NB4 (cell line): ENCODE data around the gene FNDC5.

Experiments used
- DNase-seq: peaks from one replicate; pipeline ENCODE4 v3.0.0; 2010; ENCODE audit warnings: low read depth
- H3K4me3 ChIP-seq: one replicate; pipeline ENCODE4 v1.5.1; 2011; ENCODE audit warnings: mild to moderate bottlenecking, low read depth, low read length, moderate library complexity
- CTCF ChIP-seq: IDR thresholded peaks from one replicate; pipeline ENCODE4 v1.5.1; 2012; ENCODE audit warnings: low read depth, low read length
- MAX ChIP-seq: IDR thresholded peaks from 2 replicates; pipeline ENCODE4 v1.6.1; 2011; ENCODE audit warnings: low read depth, low read length
- MYC ChIP-seq: IDR thresholded peaks from 2 replicates; pipeline ENCODE4 v1.6.1; 2011; ENCODE audit warnings: low read depth, low read length
- POLR2A ChIP-seq: IDR thresholded peaks from 2 replicates; pipeline ENCODE4 v1.6.1; 2011; ENCODE audit warnings: mild to moderate bottlenecking; ENCODE audit not compliant: insufficient read length; ENCODE audit errors: extremely low read depth

FNDC5 gene

GRCh38 chr1:32830092-32830852 lies 40.4 kb downstream of the FNDC5 start:
- no peak for TF ChIP-seq POLR2A
- TF ChIP-seq CTCF, result no peak
- no peak for TF ChIP-seq MAX
- no peak for TF ChIP-seq MYC
- DNase-seq, result no peak
- H3K4me3 ChIP-seq, result no peak overlapping the region

DNA sequence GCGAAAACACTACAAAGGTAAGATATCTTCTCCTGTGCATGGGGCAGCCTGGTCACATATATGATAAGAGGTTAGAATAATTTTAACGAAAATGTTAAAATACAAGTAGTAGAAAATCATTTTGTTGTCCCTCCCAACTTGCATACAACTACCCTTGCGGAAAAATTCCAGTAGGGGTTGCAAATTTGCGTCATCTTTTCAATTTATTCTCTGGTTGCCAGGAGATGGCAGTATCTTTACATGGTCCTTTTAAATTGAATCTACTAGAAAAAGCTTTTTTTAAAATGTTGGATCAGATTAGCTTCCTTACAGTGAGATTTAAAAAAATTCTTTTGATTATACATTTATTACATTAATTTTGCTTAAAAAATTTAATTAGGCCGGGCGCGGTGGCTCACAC lies 42.4 kb downstream of the FNDC5 start:
- H3K4me3 ChIP-seq, result no peak overlapping the region
- no peak for TF ChIP-seq POLR2A
- no peak for TF ChIP-seq MYC
- no peak for TF ChIP-seq CTCF
- TF ChIP-seq MAX, result no peak
- peak; percentile 32 for DNase-seq

GRCh38 chr1:32825181-32825580 lies 45.5 kb downstream of the FNDC5 start:
- TF ChIP-seq CTCF, result no peak
- no peak for TF ChIP-seq MAX
- no peak for TF ChIP-seq POLR2A
- DNase-seq, result no peak
- no peak overlapping the region for H3K4me3 ChIP-seq

- TF ChIP-seq MAX, result no peak
- no peak for TF ChIP-seq CTCF
- 0 out of 2 replicates have a peak, but pooled peaks have one; percentile 32 for TF ChIP-seq MYC
- TF ChIP-seq POLR2A, result peak; percentile 35
- peak; percentile 76 for DNase-seq
Observed at GRCh38 chr1:32818804-32819541, 51.7 kb downstream of the FNDC5 start.

DNA sequence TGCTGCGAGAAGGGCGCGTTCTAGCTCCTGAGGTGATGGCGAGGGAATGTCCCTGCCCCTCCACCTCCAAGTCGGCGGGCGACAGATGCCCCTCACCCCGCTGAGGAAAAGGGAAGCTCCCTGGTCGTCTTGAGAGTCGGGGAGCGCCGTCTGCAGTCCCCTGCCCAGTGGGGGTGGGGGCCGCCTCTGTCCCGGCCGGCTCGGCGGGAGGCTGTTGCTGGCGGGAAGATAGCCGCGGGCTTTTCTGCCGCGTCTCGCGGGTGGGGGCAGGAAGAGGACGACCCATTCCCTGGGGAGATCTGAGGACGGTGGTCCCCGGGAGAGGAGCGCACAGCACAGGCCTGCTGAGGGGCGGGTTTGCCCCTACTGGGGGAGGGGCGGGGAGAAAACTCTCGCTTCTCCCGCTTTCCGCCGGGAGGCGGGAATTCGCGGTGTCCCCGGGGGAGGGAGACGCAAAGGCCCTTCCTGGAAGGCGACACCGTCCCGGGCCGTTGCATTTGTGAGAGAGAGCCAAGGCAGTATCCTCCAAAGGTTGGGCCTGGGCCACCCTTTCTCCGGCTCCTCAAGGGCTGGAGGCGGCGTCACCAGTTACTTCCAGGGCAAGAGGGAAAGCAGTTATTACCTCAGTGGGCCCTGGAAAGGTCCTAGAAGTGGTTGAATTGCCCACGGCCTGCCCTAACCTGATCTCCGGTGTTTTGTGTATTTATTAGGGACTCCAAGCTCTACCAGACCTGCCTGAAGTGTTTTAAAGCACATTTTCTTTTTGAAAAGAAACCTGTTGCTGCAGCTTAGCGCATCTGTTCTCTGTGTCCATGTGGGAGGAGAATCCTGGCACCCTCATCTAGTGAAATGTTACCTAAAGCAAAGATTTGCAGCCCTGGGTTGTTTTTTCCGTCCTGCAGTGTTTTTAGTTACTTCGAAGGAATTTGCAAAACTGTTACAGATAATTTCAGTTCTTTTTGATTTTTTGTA lies 52.6 kb downstream of the FNDC5 start:
- 0 out of 2 replicates have a peak, but pooled peaks have one; percentile 33 for TF ChIP-seq MYC
- TF ChIP-seq MAX, result no peak
- H3K4me3 ChIP-seq, result peak overlapping the region; percentile 94
- DNase-seq, result no peak

More at GRCh38 chr1:32818804-32819541, 51.7 kb downstream of the FNDC5 start:
- H3K4me3 ChIP-seq, result peak overlapping the region; percentile 94
